Measurements from ENCODE around the gene ANKS6. TPM values are rescaled to one million over a fixed set of nuclear protein-coding genes. Genes with fewer than 3 reads are reported as not detected.

The ANKS6 gene
- total RNA-seq, 2 experiments from 2014 or later = 11.8 to 12.2 TPM

- H3K4me3 Mint-ChIP-seq = no peak overlapping the region
- H3K9me3 ChIP-seq (ENCODE audit: control insufficient read depth in 1 of 2, insufficient read depth in 1 of 2, low read length in 2 of 2) = no peaks in the 10 kb centered on the region
- H3K27me3 Mint-ChIP-seq = no peaks in the 10 kb centered on the region
- no peaks in the 10 kb centered on the region for H3K9me3 Mint-ChIP-seq
- no peak overlapping the region for H3K27ac Mint-ChIP-seq
- ATAC-seq (ENCODE audit: poor library complexity) (no peak), DNase-seq (no peak)
- no peaks in the 10 kb centered on the region for H3K27me3 ChIP-seq (ENCODE audit: control insufficient read depth in 1 of 2, insufficient read depth in 2 of 2, low read length in 2 of 2)
- peaks cover 41% of the 10 kb centered on the region for H3K36me3 ChIP-seq (ENCODE audit: insufficient read depth, low read length)
- intact Hi-C loops (cut with DNase I, micrococcal nuclease) = no loop called here
- no peaks in the 10 kb centered on the region for H3K4me1 ChIP-seq (ENCODE audit: insufficient read depth, low read length)
- H3K4me1 Mint-ChIP-seq (ENCODE audit: low read depth) = no peaks in the 10 kb centered on the region
- POLR2A ChIA-PET = no interaction called here
- H3K4me3 ChIP-seq (ENCODE audit: low read length) = no peak overlapping the region
- peaks cover 76% of the 10 kb centered on the region for H3K36me3 Mint-ChIP-seq (ENCODE audit: low read depth)
- no peak overlapping the region for H3K27ac ChIP-seq (ENCODE audit: low read depth in 1 of 2, low read length in 2 of 2)
- no peak for TF ChIP-seq CTCF (IDR thresholded peaks at IDR 0.05)
- CTCF ChIA-PET = no interaction called here
These were observed 25.0 kb downstream of the ANKS6 start for GRCh38 chr9:98771209-98771874.

- Mint-ChIP-seq H3K9me3 (no peaks in the 10 kb centered on the region), H3K36me3 (ENCODE audit: low read depth) (peaks cover 78% of the 10 kb centered on the region), H3K27ac (no peak overlapping the region), H3K27me3 (no peaks in the 10 kb centered on the region), H3K4me3 (no peak overlapping the region), H3K4me1 (ENCODE audit: low read depth) (no peaks in the 10 kb centered on the region)
- CTCF ChIA-PET = no interaction called here
- ATAC-seq (ENCODE audit: poor library complexity) (no peak), DNase-seq (no peak)
- Histone ChIP-seq H3K27ac (ENCODE audit: low read depth in 1 of 2, low read length in 2 of 2) (no peak overlapping the region), H3K36me3 (ENCODE audit: insufficient read depth, low read length) (peaks cover 41% of the 10 kb centered on the region), H3K4me1 (ENCODE audit: insufficient read depth, low read length) (no peaks in the 10 kb centered on the region), H3K27me3 (ENCODE audit: control insufficient read depth in 1 of 2, insufficient read depth in 2 of 2, low read length in 2 of 2) (no peaks in the 10 kb centered on the region), H3K4me3 (ENCODE audit: low read length) (no peak overlapping the region), H3K9me3 (ENCODE audit: control insufficient read depth in 1 of 2, insufficient read depth in 1 of 2, low read length in 2 of 2) (no peaks in the 10 kb centered on the region)
- POLR2A ChIA-PET = no interaction called here
- intact Hi-C loops (cut with DNase I, micrococcal nuclease) = no loop called here
- TF ChIP-seq CTCF (IDR thresholded peaks at IDR 0.05) = no peak
These were observed 25.6 kb downstream of the ANKS6 start for GRCh38 chr9:98770717-98771116.

- TF ChIP-seq CTCF (IDR thresholded peaks at IDR 0.05) = no peak
- ATAC-seq (ENCODE audit: poor library complexity) (no peak), DNase-seq (no peak)
- H3K27ac ChIP-seq (ENCODE audit: low read depth in 1 of 2, low read length in 2 of 2) = no peak overlapping the region
- H3K4me3 ChIP-seq (ENCODE audit: low read length) = no peak overlapping the region
- Mint-ChIP-seq H3K27ac (no peak overlapping the region), H3K36me3 (ENCODE audit: low read depth) (peaks cover 96% of the 10 kb centered on the region), H3K9me3 (peaks cover 6% of the 10 kb centered on the region), H3K27me3 (no peaks in the 10 kb centered on the region), H3K4me3 (no peak overlapping the region), H3K4me1 (ENCODE audit: low read depth) (no peaks in the 10 kb centered on the region)
- intact Hi-C loops (cut with DNase I, micrococcal nuclease) = no loop called here
- peaks cover 33% of the 10 kb centered on the region for H3K36me3 ChIP-seq (ENCODE audit: insufficient read depth, low read length)
- H3K9me3 ChIP-seq (ENCODE audit: control insufficient read depth in 1 of 2, insufficient read depth in 1 of 2, low read length in 2 of 2) = no peaks in the 10 kb centered on the region
- ChIA-PET POLR2A (no interaction called here), CTCF (no interaction called here)
- no peaks in the 10 kb centered on the region for H3K4me1 ChIP-seq (ENCODE audit: insufficient read depth, low read length)
- no peaks in the 10 kb centered on the region for H3K27me3 ChIP-seq (ENCODE audit: control insufficient read depth in 1 of 2, insufficient read depth in 2 of 2, low read length in 2 of 2)
These were observed 28.0 kb downstream of the ANKS6 start for GRCh38 chr9:98768344-98768743.

Measured in CD4-positive, alpha-beta T cell (primary cell).